GM12875 (cell line): ENCODE results near the gene VAPB.

ENCODE experiments used
- H3K4me3 ChIP-seq: one replicate; pipeline ENCODE4 v1.5.1; 2011; ENCODE audit warnings: low read depth, low read length, control low read depth
- CTCF ChIP-seq: IDR thresholded peaks from 2 replicates; pipeline ENCODE4 v1.5.1; 2011; ENCODE audit warnings: low read depth, mild to moderate bottlenecking, control low read depth, inconsistent platforms, low read length, moderate library complexity, borderline replicate concordance; ENCODE audit not compliant: insufficient read depth

Gene VAPB

DNA sequence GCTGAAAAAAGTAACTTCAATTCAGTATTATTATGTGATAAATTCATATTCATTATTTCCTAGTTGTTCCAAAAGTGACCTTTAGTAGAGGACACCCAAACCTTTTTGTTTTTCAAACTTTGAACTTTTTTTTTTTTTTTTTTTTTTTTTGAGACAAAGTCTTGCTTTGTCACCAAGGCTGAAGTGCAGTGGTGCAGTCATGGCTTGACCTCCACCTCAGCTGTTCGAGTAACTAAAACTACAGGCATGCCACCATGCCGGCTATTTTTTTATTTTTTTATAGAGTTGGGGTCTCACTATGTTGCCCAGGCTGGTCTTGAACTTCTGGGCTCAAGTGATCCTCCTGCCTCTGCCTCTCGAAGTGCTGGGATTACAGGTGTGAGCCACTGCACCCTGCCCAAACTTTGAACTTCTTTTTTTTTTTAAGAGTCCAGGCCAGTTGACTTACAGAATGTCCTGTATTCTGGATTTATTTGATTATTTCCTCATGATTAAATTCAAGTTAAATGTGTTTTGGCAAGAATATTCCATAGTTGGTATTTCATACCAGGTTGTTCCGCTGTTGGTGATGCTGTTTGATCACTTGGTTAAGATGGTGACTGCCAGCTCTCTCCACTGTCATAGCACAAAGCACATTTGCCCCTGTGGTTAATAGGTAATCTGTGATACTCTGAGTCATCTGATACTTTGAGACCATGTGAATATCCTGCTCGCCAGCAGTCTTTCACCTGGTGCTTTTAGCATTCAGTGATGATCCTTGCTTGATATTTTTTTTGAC lies 48.0 kb downstream of the VAPB start:
- TF ChIP-seq CTCF = no peak
- no peak overlapping the region for H3K4me3 ChIP-seq

GRCh38 chr20:58438970-58439808 lies 50.2 kb downstream of the VAPB start:
- no peak for TF ChIP-seq CTCF

GRCh38 chr20:58440021-58440767 lies 51.2 kb downstream of the VAPB start:
- TF ChIP-seq CTCF = no peak
- no peak overlapping the region for H3K4me3 ChIP-seq

More at GRCh38 chr20:58438970-58439808, 50.2 kb downstream of the VAPB start:
- H3K4me3 ChIP-seq = no peak overlapping the region

DNA sequence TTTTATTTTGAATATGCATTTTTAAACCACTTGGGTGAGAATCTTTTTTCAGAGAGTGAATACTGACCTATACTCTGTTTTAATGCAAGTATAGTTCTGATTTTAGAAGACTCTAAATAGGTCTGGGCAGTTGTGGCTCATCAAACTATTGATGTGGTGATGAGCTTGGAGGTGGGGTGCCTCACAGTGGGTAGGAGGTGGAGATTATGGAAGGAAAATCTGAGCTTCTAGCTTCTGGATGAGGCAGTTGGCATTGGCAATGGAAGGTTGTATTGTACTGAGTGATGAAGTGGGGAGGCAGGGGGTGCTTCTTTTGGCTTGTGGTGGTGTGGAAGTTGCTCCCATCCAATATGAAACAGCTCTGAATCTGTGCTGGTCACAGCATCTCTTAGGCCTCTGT lies 52.7 kb downstream of the VAPB start:
- no peak overlapping the region for H3K4me3 ChIP-seq
- no peak for TF ChIP-seq CTCF

GRCh38 chr20:58444746-58445255 lies 55.8 kb downstream of the VAPB start:
- no peak overlapping the region for H3K4me3 ChIP-seq
- TF ChIP-seq CTCF = no peak

DNA sequence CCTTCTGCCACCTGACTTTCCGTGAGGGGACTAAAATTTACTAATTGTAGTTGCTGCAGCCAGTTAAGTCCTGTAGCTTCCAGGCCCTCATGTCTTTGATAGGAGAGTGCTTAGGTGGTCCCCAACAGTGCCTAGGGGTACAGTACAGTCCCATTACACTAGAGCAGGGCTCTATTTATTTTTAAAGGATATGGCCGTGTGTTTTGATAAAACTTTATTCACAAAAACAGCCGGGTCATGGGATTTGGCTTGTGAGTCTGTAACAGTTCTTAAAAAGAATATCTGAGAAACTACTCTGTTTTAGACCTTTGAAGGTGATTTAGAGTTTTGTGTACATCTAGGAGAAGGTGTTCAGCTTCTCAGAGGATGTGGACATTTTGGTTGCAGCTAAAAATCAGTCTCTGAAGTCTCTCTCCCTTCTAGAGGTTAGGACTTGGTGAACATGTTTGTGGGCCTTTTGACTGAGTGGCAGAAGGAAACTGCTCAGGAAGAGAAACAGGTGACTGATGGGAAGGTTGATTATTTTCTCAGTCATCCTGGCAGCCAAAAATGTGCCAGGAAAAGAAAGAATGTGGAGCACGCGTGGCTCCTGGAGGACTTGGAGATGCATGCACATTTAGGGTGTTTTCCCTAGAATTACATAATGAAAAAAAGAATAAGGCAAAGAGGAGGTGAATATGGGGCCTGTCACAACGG lies 57.4 kb downstream of the VAPB start:
- TF ChIP-seq CTCF = no peak
- H3K4me3 ChIP-seq = no peak overlapping the region
